HT1080 (cell line): Measurements from ENCODE around the gene ADK. TPM values are rescaled to one million over a fixed set of nuclear protein-coding genes. Genes with fewer than 3 reads are reported as not detected.
A peak's percentile ranks its signal among the peaks of the same experiment; 100 is the strongest.
"Not testable (repeated sequence)": the region's sequence is repeated elsewhere in the genome, so short reads cannot be mapped to it uniquely, and the experiment has no call there.

ENCODE experiments used
- DNase-seq: peaks from one replicate; pipeline ENCODE4 v3.0.0-alpha.2; 2015; ENCODE audit warnings: low read depth
- total RNA-seq: library from RNA; depleted of rRNA; stranded (reverse); fragments of >200 nt; shearing (Covaris generic); gene quantifications from 2 replicates; pipeline ENCODE4 v1.2.3, GENCODE V29; 2014

Gene ADK
- total RNA-seq, 1 experiment from 2014 or later: 59.2 TPM

DNA sequence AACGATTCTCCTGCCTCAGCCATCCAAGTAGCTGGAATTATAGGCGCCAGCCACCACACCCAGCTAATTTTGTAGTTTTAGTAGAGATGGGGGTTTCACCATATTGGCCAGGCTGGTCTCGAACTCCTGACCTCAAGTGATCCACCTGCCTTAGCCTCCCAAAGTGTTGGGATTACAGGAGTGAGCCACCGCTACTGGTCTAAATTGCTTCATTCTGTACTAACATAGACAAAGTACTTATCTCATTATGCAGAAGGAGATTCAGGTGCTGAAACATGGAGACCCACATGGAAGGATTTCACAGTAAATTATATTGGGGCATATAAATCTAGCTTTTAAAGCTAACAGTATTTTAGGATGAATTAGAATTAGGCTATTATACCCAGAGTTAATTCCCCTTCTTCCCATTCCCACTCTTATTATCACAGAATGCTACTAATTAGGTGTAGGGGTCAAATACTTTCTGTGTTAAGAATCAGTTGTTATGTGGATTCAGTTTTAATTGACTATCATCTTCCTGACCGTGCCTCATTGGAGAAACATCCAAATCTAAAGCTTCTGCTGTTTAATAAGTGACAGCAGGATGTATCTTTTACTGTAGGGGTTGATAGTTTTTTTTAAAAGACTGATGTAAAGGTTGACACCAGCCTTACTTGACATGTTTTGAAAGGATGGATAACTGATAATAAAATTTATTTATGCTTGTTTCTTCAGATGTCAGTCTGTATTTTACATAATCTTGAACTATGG is 27.2 kb downstream of the ADK start:
- no peak for DNase-seq

DNA sequence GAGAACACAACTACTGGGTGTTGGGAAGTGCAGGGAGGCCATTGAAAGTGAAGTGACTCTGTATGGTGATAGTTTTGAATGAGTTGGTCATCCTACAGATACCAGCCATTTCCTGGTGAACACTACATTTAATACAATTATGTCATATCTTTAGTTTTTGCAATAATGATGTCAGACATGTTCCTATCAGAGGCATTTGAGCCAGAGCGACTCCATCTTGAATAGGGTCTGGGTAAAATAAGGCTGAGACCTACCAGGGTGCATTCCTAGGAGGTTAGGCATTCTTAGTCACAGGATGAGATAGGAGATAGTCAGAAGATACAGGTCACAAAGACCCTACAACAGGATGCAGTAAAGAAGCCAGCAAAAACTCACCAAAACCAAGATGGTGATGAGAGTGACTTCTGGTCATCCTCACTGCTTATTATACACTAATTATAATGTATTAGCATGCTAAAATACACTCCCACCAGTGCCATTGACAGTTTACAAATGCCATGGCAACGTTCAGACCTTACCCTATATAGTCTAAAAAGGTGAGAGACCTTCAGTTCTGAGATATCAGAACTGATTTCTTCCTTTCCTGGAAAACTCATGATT is 28.2 kb downstream of the ADK start:
- peak; percentile 34 for DNase-seq

- no peak for DNase-seq
Observed at GRCh38 chr10:74186678-74187077, 35.7 kb downstream of the ADK start.

DNA sequence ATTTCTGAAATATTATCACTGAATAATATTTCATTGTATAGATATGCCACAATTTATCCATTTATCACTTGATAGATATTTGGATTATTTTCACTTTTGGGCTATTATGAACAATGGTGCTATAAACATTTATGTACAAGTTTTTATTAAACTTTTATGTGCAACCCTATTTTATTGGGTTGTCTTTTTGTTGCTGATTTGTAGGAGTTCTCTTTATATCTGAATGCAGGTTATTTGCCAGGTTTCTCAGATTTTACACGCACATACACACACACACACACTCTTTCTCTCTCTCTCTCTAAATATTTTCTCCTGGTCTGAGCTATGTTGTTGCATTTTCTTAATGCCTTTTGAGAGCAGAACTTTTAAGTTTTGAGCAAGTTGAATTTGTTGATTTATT is 36.2 kb downstream of the ADK start:
- no peak for DNase-seq

- DNase-seq: not testable (repeated sequence)
Observed at GRCh38 chr10:74188617-74189016, 37.6 kb downstream of the ADK start.

GRCh38 chr10:74189999-74190421 is 39.0 kb downstream of the ADK start:
- peak; percentile 85 for DNase-seq

GRCh38 chr10:74190494-74190893 is 39.5 kb downstream of the ADK start:
- DNase-seq: peak; percentile 17

DNA sequence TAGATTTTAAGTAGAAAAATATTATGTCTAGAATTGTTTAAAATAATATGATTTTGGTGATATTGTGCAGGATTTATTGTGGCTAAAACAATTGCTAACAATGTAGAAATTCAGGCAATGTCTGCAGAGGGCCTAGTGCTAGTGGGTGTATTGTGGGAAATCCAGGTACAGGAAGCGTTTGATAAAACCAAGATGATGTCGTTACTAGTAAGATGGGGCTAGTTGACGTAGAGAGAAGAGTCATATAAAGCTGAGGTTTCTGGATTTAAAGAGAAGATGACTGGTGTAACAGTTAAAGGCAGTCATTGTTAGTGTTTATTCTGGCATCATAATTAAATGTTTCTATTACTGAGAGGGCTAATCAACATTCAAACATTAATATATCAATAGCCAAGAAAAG is 43.5 kb downstream of the ADK start:
- DNase-seq: peak; percentile 47

DNA sequence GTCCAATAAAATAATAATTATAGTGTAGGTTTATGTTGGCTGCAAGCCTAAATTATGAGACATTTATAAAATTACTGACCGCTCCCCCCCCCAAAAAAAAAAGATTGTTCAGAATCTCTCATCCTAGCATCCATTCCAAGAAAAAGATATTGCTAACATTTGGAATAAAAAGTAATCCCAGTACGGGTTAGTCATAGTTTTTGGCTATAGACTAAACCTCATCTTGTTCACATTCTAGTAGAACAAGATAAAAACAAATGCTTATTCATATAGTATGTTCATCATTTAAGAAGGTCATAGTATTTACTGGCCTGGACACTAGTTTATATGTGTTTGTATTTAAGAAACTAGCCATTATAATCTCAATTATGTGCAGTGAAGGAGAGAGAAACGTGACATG is 44.0 kb downstream of the ADK start:
- no peak for DNase-seq

DNA sequence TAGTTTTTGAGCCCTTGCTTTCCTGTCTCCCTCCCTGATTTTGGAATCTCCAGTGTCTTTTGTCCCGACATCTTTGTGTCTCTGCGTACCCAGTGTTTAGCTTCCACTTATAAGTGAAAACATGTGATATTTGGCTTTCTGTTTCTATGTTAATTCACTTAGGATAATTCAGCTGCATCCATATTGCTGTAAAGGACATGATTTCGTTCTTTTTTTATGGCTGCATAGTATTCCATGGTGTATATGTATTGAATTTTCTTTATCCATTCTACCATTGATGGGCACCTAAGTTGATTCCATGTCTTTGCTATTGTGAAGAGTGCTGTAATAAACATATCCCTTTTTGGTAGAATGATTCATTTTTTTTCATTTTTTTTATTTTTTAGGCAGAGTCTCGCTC is 48.3 kb downstream of the ADK start:
- no peak for DNase-seq

DNA sequence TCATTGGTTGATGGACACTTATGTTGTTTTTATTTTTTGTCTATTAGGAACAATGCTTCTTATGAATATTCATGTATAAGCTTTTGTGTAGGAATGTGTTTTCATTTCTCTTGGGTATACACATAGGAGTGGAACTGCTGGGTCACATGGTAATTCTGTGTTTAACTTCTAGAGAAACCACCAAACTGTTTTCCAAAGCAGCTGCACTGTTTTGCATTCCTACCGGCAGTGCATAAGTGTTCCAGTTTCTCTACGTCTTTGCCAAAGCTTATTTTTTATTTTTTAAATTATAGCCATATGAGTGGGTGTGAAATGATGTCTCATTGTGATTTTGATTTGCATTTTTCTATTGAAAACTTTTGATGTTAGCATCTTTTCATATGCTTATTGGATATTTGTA is 51.3 kb downstream of the ADK start:
- DNase-seq: no peak

DNA sequence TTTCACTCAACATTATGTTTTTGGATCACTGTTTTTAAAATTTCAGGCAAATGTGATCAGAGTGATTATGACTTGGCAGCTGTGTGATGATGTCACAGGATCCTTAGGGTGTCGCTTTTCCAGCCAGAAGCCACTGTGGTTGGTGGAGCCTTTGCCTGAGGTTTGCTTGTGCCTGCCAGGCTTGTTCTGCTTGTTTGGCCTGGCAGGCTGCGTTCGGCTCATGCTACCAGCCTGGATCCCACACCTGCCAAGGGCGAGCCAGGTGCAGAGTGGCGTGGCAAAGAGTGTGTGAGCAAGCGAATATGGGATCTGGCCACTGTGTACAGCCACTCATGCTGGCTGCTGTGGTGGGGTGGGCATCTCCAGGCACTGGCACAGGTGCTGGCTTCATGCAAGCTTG is 55.7 kb downstream of the ADK start:
- DNase-seq: no peak

GRCh38 chr10:74207691-74208480 is 56.9 kb downstream of the ADK start:
- DNase-seq: no peak

- no peak for DNase-seq
Observed at GRCh38 chr10:74208997-74209396, 58.0 kb downstream of the ADK start.

DNA sequence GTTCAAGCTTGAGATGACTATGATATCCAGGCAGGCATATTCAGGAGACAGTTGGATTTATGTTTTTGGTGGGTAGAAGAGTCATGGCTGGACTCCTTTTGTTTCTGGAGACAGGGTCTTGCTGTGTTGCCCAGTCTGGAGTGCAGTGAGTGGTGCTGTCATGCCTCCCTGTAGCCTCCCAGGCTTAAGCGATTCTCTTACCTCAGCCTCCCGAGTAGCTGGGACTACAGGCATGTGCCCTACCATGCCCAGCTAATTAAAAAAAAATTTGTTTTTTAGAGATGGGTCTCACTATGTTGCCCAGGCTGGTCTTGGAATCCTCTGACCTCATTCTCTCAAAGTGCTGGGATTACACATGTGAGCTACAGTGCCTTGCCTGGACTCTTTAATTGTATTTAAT is 62.0 kb downstream of the ADK start:
- DNase-seq: no peak

GRCh38 chr10:74213571-74214162 is 62.6 kb downstream of the ADK start:
- DNase-seq: peak; percentile 15

DNA sequence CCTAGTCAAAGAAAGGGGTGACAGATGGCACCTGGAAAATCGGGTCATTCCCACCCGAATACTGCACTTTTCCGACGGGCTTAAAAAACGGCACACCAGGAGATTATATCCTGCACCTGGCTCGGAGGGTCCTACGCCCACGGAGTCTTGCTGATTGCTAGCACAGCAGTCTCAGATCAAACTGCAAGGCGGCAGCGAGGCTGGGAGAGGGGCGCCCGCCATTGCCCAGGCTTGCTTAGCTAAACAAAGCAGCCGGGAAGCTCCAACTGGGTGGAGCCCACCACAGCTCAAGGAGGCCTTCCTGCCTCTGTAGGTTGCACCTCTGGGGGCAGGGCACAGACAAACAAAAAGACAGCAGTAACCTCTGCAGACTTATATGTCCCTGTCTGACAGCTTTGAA is 66.1 kb downstream of the ADK start:
- not testable (repeated sequence) for DNase-seq

GRCh38 chr10:74222467-74222866 is 71.4 kb downstream of the ADK start:
- not testable (repeated sequence) for DNase-seq

DNA sequence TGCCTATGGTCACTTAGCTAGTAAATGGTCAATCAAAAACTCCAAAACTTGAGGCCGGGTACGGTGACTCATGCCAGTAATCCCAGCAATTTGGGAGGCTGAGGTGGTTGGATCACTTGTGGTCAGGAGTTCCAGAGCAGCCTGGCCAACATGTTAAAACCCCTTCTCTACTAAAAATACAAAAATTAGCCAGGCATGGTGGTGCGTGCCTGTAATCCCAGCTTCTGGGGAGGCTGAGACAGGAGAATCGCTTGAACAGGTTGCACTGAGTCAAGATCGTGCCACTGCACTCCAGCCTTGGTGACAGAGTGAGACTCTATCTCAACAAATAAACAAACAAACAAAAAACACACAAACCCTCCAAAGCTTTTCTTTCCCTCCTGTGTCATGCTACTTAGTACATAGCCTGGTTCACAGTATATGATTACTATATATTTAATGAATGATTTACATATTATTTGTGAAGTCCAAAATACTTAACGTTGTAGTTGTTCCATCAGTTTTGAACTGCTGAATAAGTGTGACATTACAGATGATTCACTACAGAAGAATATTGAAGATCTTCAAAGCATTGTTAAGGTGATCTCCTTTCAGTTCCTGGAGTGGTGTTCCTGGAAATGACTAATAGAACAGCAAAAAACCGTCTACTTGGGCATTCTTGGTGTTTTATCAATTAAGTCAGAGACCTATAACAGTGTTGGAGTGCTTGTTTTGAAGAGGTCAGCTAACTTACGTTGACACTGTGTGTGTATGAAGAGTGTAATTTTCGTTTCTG is 72.9 kb downstream of the ADK start:
- DNase-seq: peak; percentile 86

DNA sequence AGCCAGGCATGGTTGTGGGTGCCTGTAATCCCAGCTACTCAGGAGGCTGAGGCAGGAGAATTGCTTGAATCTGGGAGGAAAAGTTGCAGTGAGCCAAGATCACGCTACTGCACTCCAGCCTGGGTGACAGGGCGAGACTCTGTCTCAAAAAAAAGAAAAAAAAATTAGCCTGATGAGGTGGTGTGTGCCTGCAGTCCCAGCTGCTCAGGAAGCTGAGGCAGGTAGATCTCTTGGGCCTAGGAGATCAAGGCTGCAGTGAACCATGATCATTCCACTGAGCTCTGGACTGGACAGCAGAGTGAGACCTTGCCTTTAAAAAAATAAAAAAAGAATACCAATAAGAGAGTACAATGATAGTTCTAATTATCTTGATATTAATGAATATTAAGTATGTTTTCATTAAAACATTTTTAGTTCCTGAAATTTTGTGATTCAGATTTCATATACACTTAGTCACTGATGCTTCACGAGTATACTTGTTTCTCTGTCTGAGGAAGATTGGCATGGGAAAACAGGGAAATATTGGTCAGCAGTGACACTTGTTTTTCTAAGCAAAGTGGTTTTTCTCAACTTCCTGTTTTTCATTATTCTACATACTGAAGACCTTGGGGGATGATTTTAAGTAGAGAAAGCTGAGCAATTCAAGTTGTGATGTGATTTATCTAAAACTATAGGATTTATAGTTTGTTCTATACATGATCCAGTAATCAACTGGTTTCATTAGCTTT is 76.8 kb downstream of the ADK start:
- DNase-seq: peak; percentile 78
